Neural cell (in vitro differentiated cells): ENCODE measurements around the gene CCDC172. TPM values are rescaled to one million over a fixed set of nuclear protein-coding genes. Genes with fewer than 3 reads are reported as not detected.

Source experiments
- H2AFZ ChIP-seq: fragments of 200-600, 300-800 bp; sonication (generic), shearing (Covaris generic); 2 replicates; pipeline ENCODE4 v1.6.0; 2014; ENCODE audit warnings: low read depth, mild to moderate bottlenecking, antibody characterized with exemption, low read length, moderate library complexity
- H3F3A ChIP-seq: fragments of 200-600 bp; shearing (Covaris generic); 2 replicates; pipeline ENCODE4 v1.6.1; 2016; ENCODE audit warnings: mild to moderate bottlenecking, moderate library complexity, mixed read lengths, antibody characterized with exemption, low read length; ENCODE audit not compliant: insufficient read depth, poor library complexity, severe bottlenecking
- H3K27ac ChIP-seq: fragments of 200-600, 300-800 bp; sonication (generic), shearing (Covaris generic); 2 replicates; pipeline ENCODE4 v1.5.1; 2014; ENCODE audit warnings: mild to moderate bottlenecking, low read length, moderate library complexity
- H3K27me3 ChIP-seq: fragments of 300-800, 200-600 bp; sonication (generic), shearing (Covaris generic); 2 replicates; pipeline ENCODE4 v1.6.0; 2014; ENCODE audit warnings: mild to moderate bottlenecking, low read depth, low read length, moderate library complexity; ENCODE audit not compliant: insufficient read depth
- H3K36me3 ChIP-seq: fragments of 300-800, 200-600 bp; sonication (generic), shearing (Covaris generic); 2 replicates; pipeline ENCODE4 v1.5.1; 2014; ENCODE audit warnings: mild to moderate bottlenecking, antibody characterized with exemption, low read length, moderate library complexity; ENCODE audit not compliant: insufficient read depth
- H3K4me2 ChIP-seq: fragments of 300-800, 200-600 bp; sonication (generic), shearing (Covaris generic); 2 replicates; pipeline ENCODE4 v1.6.0; 2014; ENCODE audit warnings: mild to moderate bottlenecking, low read length
- H3K4me3 ChIP-seq: fragments of 300-800, 200-600 bp; sonication (generic), shearing (Covaris generic); 2 replicates; pipeline ENCODE4 v1.5.1; 2014; ENCODE audit warnings: mild to moderate bottlenecking, low read length, moderate library complexity
- H3K79me2 ChIP-seq: fragments of 200-600 bp; shearing (Covaris generic); replicated peaks from 2 replicates; pipeline ENCODE4 v1.6.0; 2014; ENCODE audit warnings: mild to moderate bottlenecking, low read length, moderate library complexity; ENCODE audit not compliant: insufficient read depth
- H3K9ac ChIP-seq: fragments of 300-800, 200-600 bp; sonication (generic), shearing (Covaris generic); 2 replicates; pipeline ENCODE4 v1.6.1; 2016; ENCODE audit warnings: mild to moderate bottlenecking, low read length, mixed read lengths
- H3K9me2 ChIP-seq: fragments of 200-600 bp; shearing (Covaris generic); 2 replicates; pipeline ENCODE4 v1.6.1; 2016; ENCODE audit warnings: mild to moderate bottlenecking, low read length, mixed read lengths; ENCODE audit not compliant: insufficient read depth
- H3K9me3 ChIP-seq: fragments of 200-600, 300-800 bp; sonication (generic), shearing (Covaris generic); 2 replicates; pipeline ENCODE4 v1.6.1; 2016; ENCODE audit warnings: mild to moderate bottlenecking, mixed run types, low read length, moderate library complexity, mixed read lengths
- H4K20me1 ChIP-seq: fragments of 200-600 bp; shearing (Covaris generic); 2 replicates; pipeline ENCODE4 v1.6.1; 2016; ENCODE audit warnings: mild to moderate bottlenecking, mixed run types; ENCODE audit not compliant: insufficient read depth
- EP300 ChIP-seq: fragments of 450-650 bp; conservative IDR thresholded peaks from 2 replicates; pipeline ENCODE4 v1.6.1; 2014; ENCODE audit warnings: antibody characterized with exemption, mild to moderate bottlenecking, moderate library complexity; ENCODE audit not compliant: poor library complexity, severe bottlenecking
- EZH2 ChIP-seq: fragments of 200-600, 300-800 bp; shearing (Covaris generic), sonication (generic); IDR thresholded peaks from 2 replicates; pipeline ENCODE4 v1.6.1; 2014; ENCODE audit warnings: antibody characterized with exemption, low read length, borderline replicate concordance, mild to moderate bottlenecking; ENCODE audit not compliant: insufficient read depth, poor library complexity, severe bottlenecking
- MXI1 ChIP-seq: fragments of 450-650 bp; conservative IDR thresholded peaks from 2 replicates; pipeline ENCODE4 v1.6.1; 2014; ENCODE audit warnings: antibody characterized with exemption, mild to moderate bottlenecking; ENCODE audit not compliant: poor library complexity, severe bottlenecking
- POLR2AphosphoS5 ChIP-seq: IDR thresholded peaks from 2 replicates; pipeline ENCODE4 v1.6.1; 2012
- RAD21 ChIP-seq: fragments of 450-650 bp; conservative IDR thresholded peaks from 2 replicates; pipeline ENCODE4 v1.6.1; 2014; ENCODE audit warnings: antibody characterized with exemption, mild to moderate bottlenecking, moderate library complexity
- SMC3 ChIP-seq: fragments of 450-650 bp; conservative IDR thresholded peaks from 2 replicates; pipeline ENCODE4 v1.6.1; 2014; ENCODE audit warnings: antibody characterized with exemption, mild to moderate bottlenecking, moderate library complexity; ENCODE audit not compliant: poor library complexity
- TAF1 ChIP-seq: IDR thresholded peaks from 2 replicates; pipeline ENCODE4 v1.6.1; 2012; ENCODE audit warnings: low read depth
- polyA plus RNA-seq: library from polyadenylated mRNA; depleted of rRNA; stranded (reverse); fragments of >200 nt; gene quantifications from 2 replicates; pipeline ENCODE4 v1.2.3, GENCODE V29; 2014
- TF ChIP-seq, protein P1 (sequence below): IDR thresholded peaks from 2 replicates; pipeline ENCODE4 v1.6.1; 2012; ENCODE audit warnings: borderline replicate concordance
- TF ChIP-seq, protein P2 (sequence below): fragments of 450-650 bp; IDR thresholded peaks from 2 replicates; pipeline ENCODE4 v1.5.1; 2014; ENCODE audit warnings: antibody characterized with exemption, mild to moderate bottlenecking, moderate library complexity; ENCODE audit not compliant: poor library complexity, severe bottlenecking

CCDC172 gene
- polyA plus RNA-seq, 1 donor from 2014 or later, result not detected

DNA sequence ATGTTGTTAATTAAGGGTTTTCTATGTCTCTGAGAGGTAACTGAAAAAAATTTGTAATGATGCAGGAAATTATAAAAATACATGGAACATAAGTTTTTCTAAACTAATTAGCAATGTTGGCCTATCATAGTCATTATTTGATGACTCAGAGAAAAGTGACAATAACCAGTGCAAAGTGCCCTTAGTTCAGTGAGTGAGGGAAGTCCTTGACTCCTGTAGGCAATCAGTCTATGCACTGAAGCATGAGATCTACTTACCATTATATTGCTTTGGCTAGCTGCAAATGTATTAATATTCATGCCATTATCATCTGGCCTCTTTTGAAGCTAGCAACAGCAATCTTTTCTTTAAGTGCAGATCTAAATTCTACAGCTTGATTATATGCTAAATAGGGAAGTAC, 40.6 kb downstream of the CCDC172 start:
- Histone ChIP-seq H3K9me2 (no peaks in the 10 kb centered on the region), H3K27me3 (no peaks in the 10 kb centered on the region), H3K36me3 (no peaks in the 10 kb centered on the region), H4K20me1 (no peaks in the 10 kb centered on the region), H3K79me2 (no peaks in the 10 kb centered on the region), H3K27ac (no peak overlapping the region), H3K9me3 (no peaks in the 10 kb centered on the region), H3K4me2 (no peak overlapping the region), H3K4me3 (no peak overlapping the region), H3K9ac (no peak overlapping the region), H3F3A (no peaks in the 10 kb centered on the region), H2AFZ (no peak overlapping the region)
- no peak for TF ChIP-seq EZH2
- no peak for TF ChIP-seq RAD21
- TF ChIP-seq, protein P1, sequence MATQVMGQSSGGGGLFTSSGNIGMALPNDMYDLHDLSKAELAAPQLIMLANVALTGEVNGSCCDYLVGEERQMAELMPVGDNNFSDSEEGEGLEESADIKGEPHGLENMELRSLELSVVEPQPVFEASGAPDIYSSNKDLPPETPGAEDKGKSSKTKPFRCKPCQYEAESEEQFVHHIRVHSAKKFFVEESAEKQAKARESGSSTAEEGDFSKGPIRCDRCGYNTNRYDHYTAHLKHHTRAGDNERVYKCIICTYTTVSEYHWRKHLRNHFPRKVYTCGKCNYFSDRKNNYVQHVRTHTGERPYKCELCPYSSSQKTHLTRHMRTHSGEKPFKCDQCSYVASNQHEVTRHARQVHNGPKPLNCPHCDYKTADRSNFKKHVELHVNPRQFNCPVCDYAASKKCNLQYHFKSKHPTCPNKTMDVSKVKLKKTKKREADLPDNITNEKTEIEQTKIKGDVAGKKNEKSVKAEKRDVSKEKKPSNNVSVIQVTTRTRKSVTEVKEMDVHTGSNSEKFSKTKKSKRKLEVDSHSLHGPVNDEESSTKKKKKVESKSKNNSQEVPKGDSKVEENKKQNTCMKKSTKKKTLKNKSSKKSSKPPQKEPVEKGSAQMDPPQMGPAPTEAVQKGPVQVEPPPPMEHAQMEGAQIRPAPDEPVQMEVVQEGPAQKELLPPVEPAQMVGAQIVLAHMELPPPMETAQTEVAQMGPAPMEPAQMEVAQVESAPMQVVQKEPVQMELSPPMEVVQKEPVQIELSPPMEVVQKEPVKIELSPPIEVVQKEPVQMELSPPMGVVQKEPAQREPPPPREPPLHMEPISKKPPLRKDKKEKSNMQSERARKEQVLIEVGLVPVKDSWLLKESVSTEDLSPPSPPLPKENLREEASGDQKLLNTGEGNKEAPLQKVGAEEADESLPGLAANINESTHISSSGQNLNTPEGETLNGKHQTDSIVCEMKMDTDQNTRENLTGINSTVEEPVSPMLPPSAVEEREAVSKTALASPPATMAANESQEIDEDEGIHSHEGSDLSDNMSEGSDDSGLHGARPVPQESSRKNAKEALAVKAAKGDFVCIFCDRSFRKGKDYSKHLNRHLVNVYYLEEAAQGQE, result no peak
- TF ChIP-seq EP300, result no peak
- no peak for TF ChIP-seq TAF1
- no peak for TF ChIP-seq MXI1

DNA sequence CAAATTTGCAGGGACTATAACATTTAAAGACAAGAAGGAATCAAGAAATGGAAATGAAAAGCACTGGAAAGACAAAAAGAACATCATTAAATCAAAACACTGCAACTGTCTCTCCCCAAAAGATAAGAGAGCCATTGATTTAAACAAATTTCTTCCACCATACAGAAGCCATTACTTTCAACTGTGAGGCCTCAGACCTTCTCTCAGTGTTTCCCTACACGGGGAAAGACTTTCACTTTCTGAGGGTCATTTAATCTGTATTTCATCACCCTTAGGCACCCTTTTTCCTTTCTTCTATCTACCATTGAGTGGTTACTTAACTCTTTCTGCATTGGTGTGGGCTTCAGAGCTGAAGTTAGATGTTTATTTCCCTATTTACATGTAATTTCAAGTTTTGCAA, 47.5 kb downstream of the CCDC172 start:
- TF ChIP-seq, protein P1, result no peak
- TF ChIP-seq EZH2, result no peak
- TF ChIP-seq POLR2AphosphoS5, result no peak
- TF ChIP-seq, protein P2, sequence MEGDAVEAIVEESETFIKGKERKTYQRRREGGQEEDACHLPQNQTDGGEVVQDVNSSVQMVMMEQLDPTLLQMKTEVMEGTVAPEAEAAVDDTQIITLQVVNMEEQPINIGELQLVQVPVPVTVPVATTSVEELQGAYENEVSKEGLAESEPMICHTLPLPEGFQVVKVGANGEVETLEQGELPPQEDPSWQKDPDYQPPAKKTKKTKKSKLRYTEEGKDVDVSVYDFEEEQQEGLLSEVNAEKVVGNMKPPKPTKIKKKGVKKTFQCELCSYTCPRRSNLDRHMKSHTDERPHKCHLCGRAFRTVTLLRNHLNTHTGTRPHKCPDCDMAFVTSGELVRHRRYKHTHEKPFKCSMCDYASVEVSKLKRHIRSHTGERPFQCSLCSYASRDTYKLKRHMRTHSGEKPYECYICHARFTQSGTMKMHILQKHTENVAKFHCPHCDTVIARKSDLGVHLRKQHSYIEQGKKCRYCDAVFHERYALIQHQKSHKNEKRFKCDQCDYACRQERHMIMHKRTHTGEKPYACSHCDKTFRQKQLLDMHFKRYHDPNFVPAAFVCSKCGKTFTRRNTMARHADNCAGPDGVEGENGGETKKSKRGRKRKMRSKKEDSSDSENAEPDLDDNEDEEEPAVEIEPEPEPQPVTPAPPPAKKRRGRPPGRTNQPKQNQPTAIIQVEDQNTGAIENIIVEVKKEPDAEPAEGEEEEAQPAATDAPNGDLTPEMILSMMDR, result no peak
- TF ChIP-seq SMC3, result no peak
- no peak for TF ChIP-seq TAF1
- no peak for TF ChIP-seq MXI1
- no peak for TF ChIP-seq RAD21
- no peak for TF ChIP-seq EP300
- H3F3A ChIP-seq, result no peaks in the 10 kb centered on the region
- no peak overlapping the region for H3K4me2 ChIP-seq
- H3K9me3 ChIP-seq, result no peaks in the 10 kb centered on the region
- no peak overlapping the region for H3K4me3 ChIP-seq
- no peaks in the 10 kb centered on the region for H3K79me2 ChIP-seq
- no peaks in the 10 kb centered on the region for H3K9me2 ChIP-seq
- H3K36me3 ChIP-seq, result no peaks in the 10 kb centered on the region
- no peaks in the 10 kb centered on the region for H4K20me1 ChIP-seq
- H3K27me3 ChIP-seq, result no peaks in the 10 kb centered on the region
- no peak overlapping the region for H3K9ac ChIP-seq
- no peak overlapping the region for H2AFZ ChIP-seq
- no peak overlapping the region for H3K27ac ChIP-seq
